GM11168 (cell line): ENCODE results near the gene C6.

ENCODE experiments used
- in situ Hi-C: fragments of 300-500 bp; cut with MboI; formaldehyde crosslinking; loops from one replicate; pipeline ENCODE4 v1.12.0; 2022; ENCODE audit warnings: low sequenced_read_pairs; ENCODE audit not compliant: unreplicated experiment

C6 gene

GRCh38 chr5:41143131-41143901, 70.0 kb downstream of the C6 start:
- in situ Hi-C loops, result no loop called here

- in situ Hi-C loops, result no loop called here
Measured at GRCh38 chr5:41127967-41128690, 85.2 kb downstream of the C6 start.

DNA sequence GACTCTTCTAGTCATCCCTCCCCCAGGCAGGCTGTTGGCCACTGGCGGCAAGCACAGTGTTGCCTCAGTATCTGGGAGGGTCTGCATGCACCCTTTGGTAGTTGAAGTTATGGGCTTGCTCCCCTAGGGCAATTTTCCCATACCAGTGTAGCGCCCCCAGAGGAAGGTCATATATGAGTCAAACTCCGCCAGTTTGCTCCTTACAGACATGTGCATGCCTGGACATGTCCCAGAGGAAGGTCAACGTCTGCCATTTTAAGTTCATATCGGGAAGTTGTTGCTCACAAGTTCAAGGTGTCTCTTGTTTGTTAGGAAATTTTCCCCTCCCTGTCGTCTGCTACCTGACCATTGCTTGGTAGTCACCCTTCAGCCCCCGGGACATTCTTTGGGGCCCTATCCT, 90.9 kb downstream of the C6 start:
- in situ Hi-C loops, result no loop called here

GRCh38 chr5:41120600-41120999, 92.7 kb downstream of the C6 start:
- in situ Hi-C loops, result no loop called here

DNA sequence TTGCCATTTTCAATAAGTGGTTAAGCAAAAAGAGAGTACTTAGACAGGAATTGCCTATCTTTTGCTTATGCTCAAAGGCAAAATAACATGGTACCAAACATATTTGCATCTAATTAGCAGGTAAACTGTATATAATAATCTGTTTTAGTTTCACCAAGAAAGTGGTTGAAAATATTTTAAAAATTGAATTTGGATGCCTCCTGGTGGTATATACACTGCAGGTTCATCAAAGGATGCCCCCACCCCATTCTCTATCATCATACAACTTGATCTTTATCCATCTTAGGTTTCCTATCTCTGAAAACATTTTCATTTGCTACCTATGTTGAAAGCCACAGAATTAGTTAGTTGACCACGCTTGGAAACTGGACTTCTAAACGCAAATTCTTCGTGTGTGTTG, 95.2 kb downstream of the C6 start:
- in situ Hi-C loops, result no loop called here

GRCh38 chr5:41115281-41115680, 98.1 kb downstream of the C6 start:
- in situ Hi-C loops, result no loop called here

GRCh38 chr5:41112486-41113455, 100.6 kb downstream of the C6 start:
- in situ Hi-C loops, result no loop called here

GRCh38 chr5:41109186-41109585, 104.1 kb downstream of the C6 start:
- in situ Hi-C loops, result no loop called here

- in situ Hi-C loops, result no loop called here
Measured at GRCh38 chr5:41102341-41102740, 111.0 kb downstream of the C6 start.

- in situ Hi-C loops, result no loop called here
Measured at GRCh38 chr5:41097642-41098041, 115.7 kb downstream of the C6 start.

DNA sequence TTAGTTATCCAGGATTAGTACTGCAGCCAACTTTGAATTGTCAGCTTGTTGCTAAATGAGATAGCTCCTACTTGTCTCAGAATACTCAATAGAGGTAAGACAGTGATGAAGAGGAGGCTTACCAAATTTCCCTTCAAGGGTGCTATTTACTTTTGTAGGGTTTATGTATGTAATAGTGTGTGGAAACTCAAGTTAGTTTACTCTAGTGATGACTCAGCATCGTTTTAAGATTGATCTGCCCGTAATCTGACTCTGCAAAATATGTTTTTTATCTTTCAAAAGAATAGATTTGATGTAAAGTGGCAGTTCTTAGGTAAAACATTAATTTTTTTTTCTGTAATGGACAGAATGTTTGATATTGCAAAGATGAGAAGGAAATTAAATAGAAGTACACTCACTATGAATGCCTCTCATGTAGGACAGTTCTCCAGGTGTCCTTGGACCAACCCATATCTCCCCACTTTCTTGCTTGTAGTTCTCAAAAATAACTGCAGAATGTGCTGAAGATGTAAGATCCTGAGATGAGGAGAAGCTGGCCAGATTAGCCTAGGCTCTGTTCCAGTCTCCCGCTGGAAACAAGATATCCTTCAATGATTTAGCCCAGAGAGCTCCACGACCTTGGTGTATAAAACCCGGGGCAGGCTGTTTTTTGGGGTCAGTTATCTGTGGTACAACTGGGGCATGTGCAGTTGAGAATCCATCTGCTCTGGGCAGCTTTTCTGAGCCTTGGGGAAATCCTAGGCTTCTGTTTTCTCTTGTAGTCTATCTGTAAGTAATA, 117.8 kb downstream of the C6 start:
- in situ Hi-C loops, result no loop called here

GRCh38 chr5:41094871-41095270, 118.5 kb downstream of the C6 start:
- in situ Hi-C loops, result no loop called here

GRCh38 chr5:41093803-41094202, 119.5 kb downstream of the C6 start:
- in situ Hi-C loops, result no loop called here
